ENCODE results near the gene TM4SF18. TPM values are rescaled to one million over a fixed set of nuclear protein-coding genes. Genes with fewer than 3 reads are reported as not detected.
"Not testable (repeated sequence)": the region's sequence is repeated elsewhere in the genome, so short reads cannot be mapped to it uniquely, and the experiment has no call there.

Gene TM4SF18, protein sequence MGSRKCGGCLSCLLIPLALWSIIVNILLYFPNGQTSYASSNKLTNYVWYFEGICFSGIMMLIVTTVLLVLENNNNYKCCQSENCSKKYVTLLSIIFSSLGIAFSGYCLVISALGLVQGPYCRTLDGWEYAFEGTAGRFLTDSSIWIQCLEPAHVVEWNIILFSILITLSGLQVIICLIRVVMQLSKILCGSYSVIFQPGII
- 7.7 TPM for total RNA-seq

GRCh38 chr3:149333176-149333859 lies at the start of gene TM4SF18:
TM4SF18 (minus strand) TSS chr3:149333636; CDS start chr3:149333382, 254 bp downstream.
- no peak for DNase-seq (ENCODE audit: low spot score)

- DNase-seq (ENCODE audit: low spot score): no peak
Observed at GRCh38 chr3:149382518-149382917, 49.1 kb upstream of the TM4SF18 start.

- DNase-seq (ENCODE audit: low spot score): no peak
Observed at GRCh38 chr3:149382101-149382467, 48.6 kb upstream of the TM4SF18 start.

DNA sequence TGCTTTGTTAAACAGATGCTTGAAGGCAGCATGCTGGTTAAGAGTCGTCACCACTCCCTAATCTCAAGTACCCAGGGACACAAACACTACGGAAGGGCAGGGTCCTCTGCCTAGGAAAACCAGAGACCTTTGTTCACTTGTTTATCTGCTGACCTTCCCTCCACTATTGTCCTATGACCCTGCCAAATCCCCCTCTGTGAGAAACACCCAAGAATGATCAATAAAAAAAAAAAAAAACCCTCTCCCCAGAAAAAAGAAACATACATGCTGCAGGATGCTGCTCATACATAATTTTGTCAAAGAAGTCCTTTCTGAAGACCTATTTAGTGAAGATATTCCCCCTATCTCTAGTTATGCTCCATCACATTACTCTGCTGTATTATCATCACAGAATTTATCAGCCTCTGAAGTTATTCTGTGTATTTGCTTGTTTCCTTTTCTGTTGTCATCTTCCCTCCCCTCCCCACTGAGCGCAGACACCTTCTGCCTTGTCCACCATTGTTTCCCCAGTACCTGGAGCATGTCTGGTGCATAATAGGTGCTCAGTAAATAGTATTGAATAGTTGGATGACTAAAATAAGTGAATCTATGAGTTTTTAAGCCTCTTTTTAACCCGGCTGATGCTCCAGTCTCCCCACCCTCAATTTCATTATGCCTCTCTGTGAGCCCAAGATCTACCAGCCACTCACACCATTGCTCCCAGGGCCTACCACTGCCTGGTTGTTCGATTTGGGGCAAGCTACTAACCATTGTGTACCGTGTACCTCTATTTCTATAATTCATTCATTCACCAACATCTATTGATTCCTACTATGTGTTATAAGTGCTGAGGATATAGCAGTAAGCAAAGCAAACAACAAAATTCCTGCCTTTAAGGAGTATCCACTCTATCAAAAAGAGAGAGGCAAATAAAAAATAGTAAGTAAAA lies 48.0 kb upstream of the TM4SF18 start:
- no peak for DNase-seq (ENCODE audit: low spot score)

- DNase-seq (ENCODE audit: low spot score): not testable (repeated sequence)
Observed at GRCh38 chr3:149380220-149380619, 46.8 kb upstream of the TM4SF18 start.

GRCh38 chr3:149378478-149379309 lies 45.3 kb upstream of the TM4SF18 start:
- no peak for DNase-seq (ENCODE audit: low spot score)

DNA sequence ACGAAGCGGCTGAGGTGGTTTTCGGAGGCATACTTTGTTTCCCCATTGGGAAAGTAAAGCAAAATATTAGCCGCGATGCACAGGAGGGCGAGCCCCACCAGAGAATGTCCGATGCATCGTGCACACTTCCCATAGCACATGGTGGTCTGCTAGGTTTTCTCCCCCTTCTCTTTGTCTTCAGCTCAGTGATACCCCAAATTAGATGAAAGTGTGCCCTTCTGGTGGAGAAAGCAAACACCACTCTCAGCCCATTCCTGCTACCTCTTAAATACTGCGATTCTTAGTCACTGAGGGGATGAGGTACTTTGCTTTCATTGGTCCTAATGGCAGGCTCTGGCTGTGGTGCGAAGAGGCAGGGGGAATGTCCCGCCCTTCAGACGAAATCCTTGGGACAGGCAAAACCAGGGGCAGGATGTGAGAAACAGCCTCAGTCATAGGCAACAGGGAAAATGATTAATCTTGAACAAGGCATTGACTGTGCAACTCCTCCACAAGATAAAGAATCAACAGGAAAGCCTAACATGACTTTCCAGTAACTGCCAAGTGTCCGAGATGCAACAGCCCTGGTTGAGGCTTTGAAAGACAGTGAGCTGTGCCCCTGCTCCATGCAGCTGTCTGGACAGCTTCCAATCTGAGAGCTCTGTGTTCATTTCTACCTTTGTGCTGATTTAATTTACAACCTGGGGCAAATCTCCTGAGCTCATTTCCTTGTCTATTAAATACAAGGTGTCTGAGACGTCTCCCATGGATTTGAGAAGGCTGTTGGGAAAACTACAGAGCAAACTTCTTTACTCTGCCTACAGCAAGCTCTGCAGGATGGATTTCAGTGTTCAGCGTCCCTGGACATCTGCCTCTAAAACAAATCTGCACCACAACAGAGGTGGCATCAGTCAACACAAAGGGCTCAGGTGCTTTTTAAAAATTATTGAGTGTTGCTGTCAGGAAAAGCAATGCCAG lies 44.2 kb upstream of the TM4SF18 start, which contains the start of gene TM4SF1:
Gene TM4SF1, minus strand, starts transcription at position 242 of the 957 bp plus-strand sequence. Its CDS starts 102 bp downstream, at position 140.
- DNase-seq (ENCODE audit: low spot score): peak; percentile 68

- DNase-seq (ENCODE audit: low spot score): no peak
Observed at GRCh38 chr3:149376718-149377407, 43.4 kb upstream of the TM4SF18 start.

GRCh38 chr3:149375501-149376196 lies 42.2 kb upstream of the TM4SF18 start:
- no peak for DNase-seq (ENCODE audit: low spot score)

- DNase-seq (ENCODE audit: low spot score): no peak
Observed at GRCh38 chr3:149374793-149375500, 41.5 kb upstream of the TM4SF18 start.

- no peak for DNase-seq (ENCODE audit: low spot score)
Observed at GRCh38 chr3:149374391-149374790, 41.0 kb upstream of the TM4SF18 start.

GRCh38 chr3:149373235-149374125 lies 40.0 kb upstream of the TM4SF18 start:
- no peak for DNase-seq (ENCODE audit: low spot score)

GRCh38 chr3:149371723-149372114 lies 38.3 kb upstream of the TM4SF18 start:
- DNase-seq (ENCODE audit: low spot score): no peak

GRCh38 chr3:149371001-149371722 lies 37.7 kb upstream of the TM4SF18 start:
- no peak for DNase-seq (ENCODE audit: low spot score)

- DNase-seq (ENCODE audit: low spot score): no peak
Observed at GRCh38 chr3:149369991-149370866, 36.8 kb upstream of the TM4SF18 start.

All from mucosa of gallbladder (tissue), 1 donor.